Endodermal cell (in vitro differentiated cells): Measurements from ENCODE around the gene LTBP1. TPM values are rescaled to one million over a fixed set of nuclear protein-coding genes. Genes with fewer than 3 reads are reported as not detected.

ENCODE experiments used
- DNase-seq: peaks from one replicate; pipeline ENCODE4 v3.0.0-alpha.2; 2017
- H3K27ac ChIP-seq: 2 replicates; pipeline ENCODE4 v1.5.1; 2013; ENCODE audit warnings: mild to moderate bottlenecking, low read depth, low read length, moderate library complexity
- H3K27me3 ChIP-seq: 2 replicates; pipeline ENCODE4 v1.6.1; 2013; ENCODE audit warnings: mild to moderate bottlenecking, low read length, moderate library complexity; ENCODE audit not compliant: insufficient read depth, control insufficient read depth, poor library complexity, severe bottlenecking
- H3K36me3 ChIP-seq: 2 replicates; pipeline ENCODE4 v1.7.0; 2013; ENCODE audit warnings: mild to moderate bottlenecking, low read length, moderate library complexity; ENCODE audit not compliant: control insufficient read depth, insufficient read depth
- H3K4me1 ChIP-seq: one replicate; pipeline ENCODE4 v1.7.0; 2013; ENCODE audit warnings: low read length; ENCODE audit not compliant: control insufficient read depth, insufficient read depth
- H3K4me3 ChIP-seq: 2 replicates; pipeline ENCODE4 v1.5.1; 2013; ENCODE audit warnings: mild to moderate bottlenecking, low read length, moderate library complexity
- H3K9ac ChIP-seq: 2 replicates; pipeline ENCODE4 v1.6.1; 2013; ENCODE audit warnings: mild to moderate bottlenecking, low read length, moderate library complexity; ENCODE audit not compliant: poor library complexity, severe bottlenecking; ENCODE audit errors: extremely low read depth
- H3K9me3 ChIP-seq: 2 replicates; pipeline ENCODE4 v1.6.1; 2013; ENCODE audit warnings: mild to moderate bottlenecking, low read length, moderate library complexity; ENCODE audit not compliant: control insufficient read depth
- H3K27ac Mint-ChIP-seq: 2 replicates; pipeline ENCODE4 v1.8.0; 2020; ENCODE audit warnings: mixed read lengths
- H3K27me3 Mint-ChIP-seq: 2 replicates; pipeline ENCODE4 v1.8.0; 2021; ENCODE audit warnings: mild to moderate bottlenecking, mixed read lengths; ENCODE audit not compliant: insufficient read depth
- H3K36me3 Mint-ChIP-seq: 2 replicates; pipeline ENCODE4 v1.8.0; 2020; ENCODE audit warnings: low read depth, mixed read lengths
- H3K4me1 Mint-ChIP-seq: 2 replicates; pipeline ENCODE4 v1.8.0; 2020; ENCODE audit warnings: mixed read lengths
- H3K4me3 Mint-ChIP-seq: 2 replicates; pipeline ENCODE4 v1.8.0; 2020; ENCODE audit warnings: mild to moderate bottlenecking, moderate library complexity, mixed read lengths
- H3K9me3 Mint-ChIP-seq: 2 replicates; pipeline ENCODE4 v1.8.0; 2020; ENCODE audit warnings: mild to moderate bottlenecking, mixed read lengths
- CTCF ChIP-seq: fragments of 200-600 bp; sonication (generic); conservative IDR thresholded peaks from 2 replicates; pipeline ENCODE4 v1.5.0; 2021; ENCODE audit warnings: antibody characterized with exemption, mild to moderate bottlenecking
- WGBS, 2 experiments: methylation state at CpG; one replicate each; pipeline versions ENCODE4 v1.1.5 to v1.1.7; 2013; ENCODE audit warnings: missing lambda C conversion rate in 2 of 2, mixed read lengths in 1 of 2; ENCODE audit not compliant: insufficient coverage in 1 of 2, insufficient read length in 1 of 2; 5-methylcytosine and 5-hydroxymethylcytosine counted together
- total RNA-seq, 2 donors: library from RNA; stranded (reverse); fragmentation: NEBNext Ultra II Directional in 1 of 2; extraction: Animal tissue kit (Norgen Biotek cat#: 25700) in 1 of 2; gene quantifications; 2 replicates in 1 of 2; 3 replicates in 1 of 2; pipeline ENCODE4 v1.2.1, GENCODE V29; 2021

LTBP1 gene
- total RNA-seq, 2 donors from 2014 or later = 43.2 to 43.4 TPM

- H3K4me1 Mint-ChIP-seq = peaks cover 9% of the 10 kb centered on the region
- Histone ChIP-seq H3K27ac (no peak overlapping the region), H3K9me3 (no peaks in the 10 kb centered on the region), H3K27me3 (no peaks in the 10 kb centered on the region), H3K4me1 (no peaks in the 10 kb centered on the region), H3K9ac (no peak overlapping the region), H3K4me3 (no peak overlapping the region), H3K36me3 (no peaks in the 10 kb centered on the region)
- 90 to 100% methylated on average over 2 to 3 of the region's 4 CpGs for WGBS, 2 experiments
- no peak overlapping the region for H3K4me3 Mint-ChIP-seq
- DNase-seq = no peak
- no peaks in the 10 kb centered on the region for H3K27me3 Mint-ChIP-seq
- no peak for TF ChIP-seq CTCF
- no peaks in the 10 kb centered on the region for H3K9me3 Mint-ChIP-seq
- H3K27ac Mint-ChIP-seq = no peak overlapping the region
- no peaks in the 10 kb centered on the region for H3K36me3 Mint-ChIP-seq
Measured at GRCh38 chr2:33090553-33091134, 143.9 kb downstream of the LTBP1 start.

GRCh38 chr2:33091541-33092123 is 144.9 kb downstream of the LTBP1 start:
- no peaks in the 10 kb centered on the region for H3K36me3 ChIP-seq
- Mint-ChIP-seq H3K4me1 (no peaks in the 10 kb centered on the region), H3K27me3 (no peaks in the 10 kb centered on the region), H3K27ac (no peak overlapping the region), H3K36me3 (no peaks in the 10 kb centered on the region), H3K9me3 (no peaks in the 10 kb centered on the region), H3K4me3 (no peak overlapping the region)
- no peak overlapping the region for H3K9ac ChIP-seq
- H3K4me1 ChIP-seq = no peaks in the 10 kb centered on the region
- no peak overlapping the region for H3K27ac ChIP-seq
- no peak for DNase-seq
- no peaks in the 10 kb centered on the region for H3K9me3 ChIP-seq
- no peak for TF ChIP-seq CTCF
- H3K27me3 ChIP-seq = no peaks in the 10 kb centered on the region
- H3K4me3 ChIP-seq = no peak overlapping the region
- 90 to 91% methylated on average over 3 to 5 of the region's 5 CpGs for WGBS, 2 experiments

GRCh38 chr2:33093283-33093993 is 146.7 kb downstream of the LTBP1 start:
- 89 to 91% methylated on average over 4 to 5 of the region's 6 CpGs for WGBS, 2 experiments
- H3K4me3 Mint-ChIP-seq = no peak overlapping the region
- H3K36me3 ChIP-seq = no peaks in the 10 kb centered on the region

More at GRCh38 chr2:33093283-33093993, 146.7 kb downstream of the LTBP1 start:
- no peaks in the 10 kb centered on the region for H3K27me3 Mint-ChIP-seq
- DNase-seq = no peak
- H3K9me3 ChIP-seq = no peaks in the 10 kb centered on the region
- no peaks in the 10 kb centered on the region for H3K36me3 Mint-ChIP-seq
- no peak for TF ChIP-seq CTCF
- H3K27me3 ChIP-seq = no peaks in the 10 kb centered on the region
- no peak overlapping the region for H3K4me3 ChIP-seq
- H3K27ac ChIP-seq = no peak overlapping the region
- H3K27ac Mint-ChIP-seq = no peak overlapping the region
- H3K9ac ChIP-seq = no peak overlapping the region
- H3K4me1 Mint-ChIP-seq = no peaks in the 10 kb centered on the region
- no peaks in the 10 kb centered on the region for H3K4me1 ChIP-seq
- H3K9me3 Mint-ChIP-seq = no peaks in the 10 kb centered on the region
